Hepatocyte (in vitro differentiated cells): ENCODE results near the gene CHCHD6.

ENCODE experiments used
- EZH2 ChIP-seq: fragments of 200-600 bp; sonication (generic); IDR thresholded peaks from 2 replicates; pipeline ENCODE4 v1.6.1; 2016; ENCODE audit warnings: antibody characterized with exemption, mild to moderate bottlenecking, borderline replicate concordance
- EZH2phosphoT487 ChIP-seq: fragments of 200-600 bp; sonication (generic); IDR thresholded peaks from one replicate; pipeline ENCODE4 v1.6.1; 2018; ENCODE audit warnings: antibody characterized with exemption, mild to moderate bottlenecking, low read depth, moderate library complexity; ENCODE audit not compliant: unreplicated experiment, severe bottlenecking
- TF ChIP-seq, protein P1 (sequence below): fragments of 200-600 bp; sonication (generic); IDR thresholded peaks from 2 replicates; pipeline ENCODE4 v1.5.1; 2016; ENCODE audit warnings: antibody characterized with exemption, mild to moderate bottlenecking; ENCODE audit not compliant: poor library complexity

GRCh38 chr3:126990890-126991289, 286.9 kb downstream of the CHCHD6 start:
- TF ChIP-seq, protein P1, sequence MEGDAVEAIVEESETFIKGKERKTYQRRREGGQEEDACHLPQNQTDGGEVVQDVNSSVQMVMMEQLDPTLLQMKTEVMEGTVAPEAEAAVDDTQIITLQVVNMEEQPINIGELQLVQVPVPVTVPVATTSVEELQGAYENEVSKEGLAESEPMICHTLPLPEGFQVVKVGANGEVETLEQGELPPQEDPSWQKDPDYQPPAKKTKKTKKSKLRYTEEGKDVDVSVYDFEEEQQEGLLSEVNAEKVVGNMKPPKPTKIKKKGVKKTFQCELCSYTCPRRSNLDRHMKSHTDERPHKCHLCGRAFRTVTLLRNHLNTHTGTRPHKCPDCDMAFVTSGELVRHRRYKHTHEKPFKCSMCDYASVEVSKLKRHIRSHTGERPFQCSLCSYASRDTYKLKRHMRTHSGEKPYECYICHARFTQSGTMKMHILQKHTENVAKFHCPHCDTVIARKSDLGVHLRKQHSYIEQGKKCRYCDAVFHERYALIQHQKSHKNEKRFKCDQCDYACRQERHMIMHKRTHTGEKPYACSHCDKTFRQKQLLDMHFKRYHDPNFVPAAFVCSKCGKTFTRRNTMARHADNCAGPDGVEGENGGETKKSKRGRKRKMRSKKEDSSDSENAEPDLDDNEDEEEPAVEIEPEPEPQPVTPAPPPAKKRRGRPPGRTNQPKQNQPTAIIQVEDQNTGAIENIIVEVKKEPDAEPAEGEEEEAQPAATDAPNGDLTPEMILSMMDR, result no peak
- TF ChIP-seq EZH2phosphoT487 (no peak), EZH2 (no peak)
